ENCODE measurements around the gene IL33.
A peak's percentile ranks its signal among the peaks of the same experiment; 100 is the strongest.

The IL33 gene

DNA sequence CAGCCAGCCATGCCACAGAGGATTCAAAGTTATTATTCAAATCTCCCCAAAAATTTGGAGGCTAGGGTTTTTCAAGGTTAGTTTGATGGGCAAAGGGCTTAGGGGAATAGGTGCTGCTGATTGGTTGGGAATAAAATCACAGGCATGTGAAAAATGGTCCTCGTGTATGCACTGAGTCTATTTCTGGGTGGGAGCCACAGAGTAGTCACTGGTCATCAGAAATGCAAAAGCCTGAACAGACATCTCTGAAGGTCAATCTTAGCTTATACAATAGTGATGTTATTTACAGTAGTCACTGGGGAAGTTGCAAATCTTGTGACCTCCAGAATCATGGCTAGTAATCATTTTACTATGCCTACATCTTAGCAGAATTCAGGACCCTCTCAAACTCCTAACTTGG lies 1.3 kb downstream of the IL33 start:
- DNase-seq = no peak

DNA sequence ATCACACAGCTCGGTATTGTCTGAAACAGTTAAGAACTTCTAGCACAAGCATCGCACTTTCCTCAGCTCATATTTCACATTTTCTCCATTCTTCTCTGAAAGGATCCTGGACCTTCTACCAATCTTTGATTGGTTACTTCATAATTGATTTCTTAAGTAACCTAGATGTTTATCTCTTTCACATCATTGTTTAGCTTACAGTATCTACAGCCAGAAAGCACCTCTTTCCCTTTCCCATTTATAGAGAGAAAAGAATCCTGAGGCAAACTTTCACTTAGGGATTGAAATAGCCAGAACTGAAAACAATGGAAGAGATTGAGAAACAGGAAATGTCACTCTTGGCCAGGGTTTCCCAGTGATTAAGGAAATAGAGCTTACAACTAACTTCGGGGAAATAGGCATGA lies 2.5 kb downstream of the IL33 start:
- DNase-seq = no peak

DNA sequence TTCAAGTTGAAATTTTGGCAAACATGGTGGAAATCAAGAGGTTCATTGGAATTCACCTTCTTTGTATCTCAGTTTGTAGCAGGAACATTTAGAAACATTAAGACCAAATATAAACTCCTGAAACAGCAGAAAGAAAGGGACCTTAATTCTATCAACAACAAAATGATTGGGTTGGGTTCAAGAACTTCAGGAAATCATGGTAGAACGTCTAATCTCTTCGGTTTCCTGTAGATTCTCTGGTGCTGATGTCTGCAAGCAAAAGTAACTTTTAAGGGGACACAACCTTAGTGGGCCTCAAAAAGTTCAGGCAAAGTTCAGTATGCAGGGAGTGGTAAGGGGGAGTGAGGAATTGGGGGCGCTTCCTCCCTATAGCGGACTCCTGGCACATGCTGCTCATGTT lies 3.4 kb downstream of the IL33 start:
- no peak for DNase-seq

DNA sequence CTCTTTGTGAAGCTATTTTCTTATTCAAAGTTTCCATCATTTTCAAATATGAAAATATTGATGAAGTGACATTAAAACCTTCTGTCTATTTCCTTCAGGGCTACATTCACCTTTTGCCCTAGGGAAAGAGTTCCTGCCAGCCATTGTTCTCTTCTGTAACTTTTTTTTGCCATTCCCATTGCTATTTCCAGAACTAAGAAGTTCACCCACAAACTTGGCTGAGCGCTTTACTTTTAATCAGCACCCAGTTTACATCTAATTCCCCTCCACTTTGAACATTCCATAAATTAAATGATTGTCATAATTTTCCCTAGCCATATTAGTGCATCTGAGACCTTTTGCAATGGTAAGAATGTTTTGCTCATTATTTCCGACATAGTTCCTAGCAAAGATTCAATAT lies 4.4 kb downstream of the IL33 start:
- no peak for DNase-seq

DNA sequence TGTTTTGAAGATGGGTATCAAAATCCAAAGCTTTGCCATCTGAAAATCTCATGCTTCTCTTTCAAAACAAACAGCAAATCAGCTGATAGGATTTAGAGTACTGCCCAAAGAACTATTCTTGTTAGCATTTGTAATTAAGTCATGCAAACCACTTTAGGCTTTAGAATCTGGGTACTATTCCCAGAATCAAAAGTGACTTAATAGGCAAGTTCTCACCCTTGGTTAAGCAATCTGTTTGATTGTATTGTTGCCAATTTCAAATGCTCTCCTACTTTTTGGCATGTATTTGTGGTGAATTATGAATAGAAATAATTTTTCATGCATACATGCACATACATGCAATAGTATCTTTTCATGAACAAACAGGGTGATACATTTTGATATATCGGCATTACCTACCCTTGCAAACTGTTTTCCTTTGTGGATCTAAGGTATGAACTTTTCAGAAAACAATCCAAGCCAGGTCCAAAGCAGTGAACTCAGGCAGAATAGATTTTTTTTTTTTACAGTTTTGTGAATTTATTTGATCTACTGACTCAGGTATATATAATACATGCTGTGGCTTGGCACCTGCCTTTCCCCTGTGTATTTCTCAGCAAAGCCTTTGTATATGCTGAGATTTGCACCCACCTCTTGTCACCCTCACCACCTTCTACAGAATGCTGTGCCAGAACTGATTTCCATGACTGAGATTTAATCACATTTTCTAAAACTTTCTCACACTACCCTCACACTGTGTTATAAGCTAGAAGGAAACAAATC lies 9.0 kb downstream of the IL33 start:
- DNase-seq = no peak

DNA sequence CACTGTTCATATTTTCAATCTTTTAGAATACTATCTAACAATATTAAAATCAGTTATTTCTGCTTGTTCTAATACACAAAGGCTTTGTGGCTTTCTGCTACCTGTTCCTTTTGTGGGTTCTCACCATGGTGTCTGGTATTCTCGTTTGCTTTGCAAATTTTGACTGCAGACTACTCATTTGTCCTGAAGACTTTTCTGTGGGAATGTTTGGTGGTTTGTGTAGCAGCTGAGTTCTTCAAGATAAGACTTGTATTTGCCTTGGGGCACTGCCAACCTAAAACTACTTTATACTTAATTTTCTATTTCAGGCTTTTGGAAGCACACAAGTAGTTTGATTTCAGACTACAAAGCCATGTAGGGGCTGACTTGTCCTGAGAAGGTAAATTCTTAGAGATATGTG lies 11.1 kb downstream of the IL33 start:
- DNase-seq = no peak

DNA sequence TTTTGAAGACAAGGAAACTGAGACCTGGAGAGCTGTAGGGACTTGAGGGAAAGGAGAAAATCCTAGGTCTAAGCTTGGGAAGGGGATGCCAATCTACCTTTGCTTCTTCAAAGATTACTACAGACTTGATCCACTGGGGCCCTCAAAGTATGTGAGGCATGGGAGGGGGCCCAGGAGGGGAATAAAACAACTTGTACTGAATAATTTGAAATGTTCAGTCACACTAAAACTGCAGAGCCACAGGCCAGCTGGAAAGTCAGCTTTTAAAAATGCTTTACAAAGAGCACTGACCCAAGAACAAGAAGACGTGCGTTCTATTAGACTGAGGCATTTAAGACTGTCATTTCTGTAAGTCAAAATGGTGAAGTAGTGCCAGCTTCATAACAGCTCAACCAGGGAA lies 13.6 kb downstream of the IL33 start:
- DNase-seq = no peak

DNA sequence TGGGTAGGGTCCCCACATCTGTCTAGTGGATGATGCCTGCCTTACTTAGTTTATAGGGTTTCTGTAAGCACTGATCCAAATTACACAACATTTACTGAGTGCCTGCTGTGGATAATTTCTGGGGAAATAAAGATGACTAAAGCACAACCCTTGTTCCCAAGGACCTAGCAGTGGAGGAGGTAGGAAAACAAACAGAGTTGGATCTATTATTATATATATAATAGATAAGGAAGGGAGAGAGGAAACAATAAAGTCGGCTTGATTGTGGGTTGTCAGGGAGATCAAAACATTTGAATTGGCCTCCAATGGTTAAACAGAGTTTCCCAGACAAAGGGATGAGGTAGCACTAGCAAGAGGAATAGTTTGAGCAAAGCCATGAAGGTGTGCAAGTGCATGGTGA lies 14.0 kb downstream of the IL33 start:
- no peak for DNase-seq

DNA sequence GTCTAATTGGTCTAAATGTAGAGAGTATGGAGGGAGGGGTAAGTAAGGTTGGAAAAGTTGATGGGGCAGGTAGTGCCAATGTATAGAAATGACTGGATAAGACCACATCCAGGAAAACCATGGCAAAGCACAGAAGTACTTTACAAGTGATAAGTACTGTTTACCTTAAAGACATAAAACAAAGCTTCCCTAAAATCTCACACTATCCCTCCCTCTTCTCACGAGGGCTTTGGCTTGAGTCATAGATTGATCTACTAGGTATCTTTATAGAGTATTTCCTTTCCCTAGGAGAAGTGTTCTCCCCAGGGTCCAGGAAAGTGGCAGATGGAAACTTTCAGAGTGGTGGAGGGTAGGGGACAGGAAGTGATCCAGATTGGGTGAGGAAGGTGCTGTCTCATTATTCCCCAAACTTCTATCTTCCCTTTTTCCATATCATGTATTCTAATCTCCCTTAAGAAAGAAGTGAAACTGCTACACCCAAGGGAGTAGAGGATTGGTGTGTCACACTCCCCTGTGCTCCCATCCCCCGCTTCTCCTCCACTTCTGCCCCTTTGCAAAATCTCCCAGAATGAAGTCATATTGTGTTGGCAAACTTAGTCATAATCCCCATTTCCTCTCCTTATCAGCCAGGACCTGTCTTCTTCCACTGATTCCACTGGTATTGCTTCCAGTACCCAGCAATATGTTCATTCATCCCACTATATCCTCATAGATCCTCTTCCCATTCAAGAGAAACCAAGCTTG lies 14.6 kb downstream of the IL33 start:
- no peak for DNase-seq

DNA sequence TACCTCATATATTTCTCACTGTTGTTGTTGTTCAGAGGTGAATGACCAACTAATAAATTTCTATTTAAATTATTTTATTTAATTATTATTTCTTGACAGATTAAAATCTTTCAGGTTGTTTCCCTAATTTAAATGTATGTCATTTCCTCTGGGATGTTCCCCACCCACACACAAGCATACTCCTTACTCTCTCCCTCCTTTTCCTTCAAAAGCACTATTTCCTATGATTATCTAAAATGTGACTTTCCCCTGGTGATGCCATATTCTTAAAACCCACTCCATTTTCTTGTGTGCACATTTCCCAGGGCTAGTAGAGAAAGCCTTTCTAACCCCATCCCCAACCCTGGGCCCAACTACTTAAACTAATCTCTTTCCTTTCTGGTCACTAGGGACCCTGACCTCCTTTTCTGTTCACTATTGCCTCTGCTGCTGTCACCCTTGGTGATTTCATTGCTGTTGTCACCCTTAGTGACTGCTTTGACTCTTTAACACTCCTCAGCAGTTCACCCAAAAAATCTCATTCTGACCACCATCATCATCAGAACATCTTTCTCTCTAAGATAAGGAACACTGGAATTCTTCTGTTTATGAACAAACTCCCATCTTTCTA lies 16.8 kb downstream of the IL33 start:
- no peak for DNase-seq

DNA sequence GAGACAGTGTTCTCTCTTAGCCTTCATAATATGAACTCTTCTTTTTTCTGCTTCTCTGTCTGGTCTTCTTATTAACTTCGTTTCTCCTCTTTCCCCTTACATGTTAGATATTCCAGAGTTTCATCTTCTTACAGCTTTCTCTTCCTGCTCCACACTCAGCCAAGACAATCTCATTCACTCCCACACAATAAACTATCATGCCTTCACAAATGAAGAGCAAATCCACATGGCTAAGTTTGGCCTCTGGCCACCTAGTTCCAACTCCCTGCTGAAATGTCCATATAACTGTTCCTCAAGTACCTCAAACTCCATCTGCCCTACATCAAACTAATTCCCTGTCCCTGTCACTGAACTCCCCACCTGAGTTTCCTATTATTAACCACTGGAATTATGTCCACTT lies 18.4 kb downstream of the IL33 start:
- DNase-seq = no peak

DNA sequence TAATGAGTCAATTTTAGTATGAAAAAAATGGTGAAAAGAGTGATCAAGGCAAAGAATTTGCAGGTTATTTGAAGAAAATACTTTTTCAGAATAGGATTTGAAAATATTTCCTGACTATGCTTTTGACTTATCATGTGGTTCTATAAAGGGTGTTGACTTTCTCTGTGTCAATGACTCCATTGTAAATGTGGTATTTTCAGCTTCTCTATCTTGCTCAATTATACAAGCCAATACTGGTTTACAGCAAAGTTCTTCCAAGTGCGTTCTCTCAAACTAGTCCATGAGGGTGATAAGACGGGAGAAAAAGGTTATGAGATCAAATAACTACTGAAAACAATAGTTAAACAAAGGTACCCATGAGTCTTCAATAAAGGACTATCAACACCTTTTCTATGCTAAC lies 21.7 kb downstream of the IL33 start:
- DNase-seq = no peak

DNA sequence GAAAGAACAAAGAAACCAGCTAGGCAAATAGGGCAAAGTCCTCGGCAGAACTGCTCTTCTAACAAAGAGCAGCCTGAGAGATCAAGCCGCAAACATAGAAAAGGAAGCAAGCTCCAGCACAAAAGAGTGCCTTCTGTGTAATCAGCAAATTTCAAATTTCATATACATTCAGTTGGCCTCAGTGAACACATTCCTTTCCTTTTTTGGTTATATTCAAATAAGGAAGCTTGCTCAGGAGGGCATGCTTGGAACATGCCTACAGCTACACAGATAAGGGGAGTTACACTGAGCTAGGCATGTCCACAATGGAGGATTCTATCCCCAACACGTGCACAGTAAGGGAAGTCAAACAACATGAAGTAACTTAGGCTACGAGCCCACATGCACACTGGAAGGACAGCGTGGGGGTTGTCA lies 23.4 kb downstream of the IL33 start:
- no peak for DNase-seq

DNA sequence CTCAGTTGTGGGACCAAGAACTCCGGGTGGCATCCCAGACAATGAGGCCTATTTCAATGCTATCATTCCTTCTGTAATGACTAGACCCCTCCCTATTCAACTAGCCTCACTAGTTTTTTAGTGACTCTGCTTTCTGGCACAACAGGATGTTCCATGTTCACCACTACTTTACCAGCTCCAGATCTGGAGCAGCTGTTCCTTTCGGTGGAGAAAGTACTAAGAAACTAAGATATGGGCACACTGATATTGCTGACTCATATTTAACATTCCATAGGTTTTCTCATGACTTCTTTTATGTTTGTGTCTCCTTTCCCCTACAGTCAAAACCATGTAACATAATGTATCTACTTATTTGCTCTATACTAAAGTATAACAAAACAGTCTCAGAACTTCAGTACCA lies 24.1 kb downstream of the IL33 start:
- DNase-seq = no peak

DNA sequence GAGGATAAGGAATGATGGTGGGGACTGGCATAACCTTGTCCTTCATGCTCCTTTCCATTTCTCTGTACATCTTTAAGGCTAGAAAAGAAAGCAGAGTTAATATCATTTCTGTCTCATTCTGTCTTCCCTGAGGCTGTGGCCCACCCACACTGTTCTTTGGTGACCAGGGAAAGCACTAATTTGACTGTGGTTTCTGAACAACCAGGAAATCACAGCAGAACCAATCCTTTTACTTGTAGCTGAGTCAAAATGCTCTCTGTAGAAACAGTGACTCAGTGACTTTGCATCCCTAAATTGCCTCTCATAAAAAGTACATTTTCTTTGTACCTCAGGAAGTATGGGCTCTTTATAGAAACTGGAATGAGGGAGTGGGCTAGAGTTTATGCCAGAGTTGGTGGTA lies 28.1 kb downstream of the IL33 start:
- peak in 2 of 58 donors; percentile 1 to 13 for DNase-seq

DNA sequence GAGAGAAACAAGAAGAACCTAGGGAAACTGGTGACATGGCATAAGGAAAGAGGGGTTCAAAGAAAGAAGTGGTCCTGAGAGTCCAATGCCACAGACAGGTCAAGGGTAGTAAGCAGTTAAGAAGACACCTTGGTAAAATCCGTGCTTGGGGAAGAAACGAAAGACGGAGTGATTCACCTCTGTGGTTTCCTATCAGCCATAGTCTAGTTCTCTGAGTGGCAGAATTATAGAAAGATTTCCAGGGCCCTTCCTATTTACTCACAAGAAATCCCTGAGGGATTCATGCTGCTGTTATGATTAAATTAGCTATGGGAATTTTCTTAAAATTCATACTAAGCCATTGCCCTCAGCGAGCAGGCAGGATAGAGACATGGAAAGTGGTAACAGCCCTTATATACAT lies 31.7 kb downstream of the IL33 start:
- DNase-seq = no peak

DNA sequence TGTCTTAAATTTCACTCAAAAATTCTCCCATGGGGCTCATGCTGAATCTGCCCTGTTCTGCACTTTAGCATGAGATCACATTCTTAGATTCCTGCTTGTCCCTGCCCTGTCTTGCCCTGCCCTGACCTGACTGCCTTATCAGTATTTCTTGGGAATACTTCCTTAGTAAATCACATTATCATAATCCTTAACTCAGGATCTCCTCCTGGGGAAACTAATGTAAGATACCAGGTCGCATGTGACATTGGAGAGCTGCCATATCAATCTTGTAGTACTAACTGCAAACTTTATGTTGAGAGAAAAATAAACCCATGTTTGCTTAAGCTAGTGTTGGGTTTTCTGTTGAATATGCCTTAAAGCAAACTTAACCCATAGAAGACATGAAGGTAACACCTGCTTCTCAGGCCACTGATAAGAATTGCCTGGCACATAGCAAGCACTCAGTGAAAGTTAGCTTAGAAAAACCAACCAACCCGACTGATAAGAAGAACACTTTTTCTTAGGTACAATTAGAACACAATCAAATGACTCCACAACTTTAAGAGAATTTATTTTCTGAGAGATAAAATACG lies 53.3 kb downstream of the IL33 start:
- no peak for DNase-seq

DNA sequence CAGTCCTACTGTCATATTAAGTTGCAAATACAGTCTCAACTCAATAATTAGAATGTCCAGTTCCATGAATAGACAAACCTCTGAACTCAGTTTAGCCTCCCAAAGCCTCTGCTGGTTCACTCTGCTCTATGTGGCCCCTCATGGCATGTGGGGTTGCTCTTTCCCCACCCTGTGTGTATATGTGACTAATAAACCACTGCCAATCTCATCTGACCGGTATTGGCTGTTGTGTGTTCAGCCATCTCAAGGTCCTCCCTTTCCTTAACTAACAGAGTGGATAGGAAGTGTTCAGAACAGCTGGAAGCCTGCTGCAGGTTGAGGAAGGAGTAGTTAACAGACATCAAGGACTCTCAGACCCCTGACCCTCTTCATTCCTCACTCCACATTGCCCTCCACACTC lies 55.3 kb downstream of the IL33 start:
- DNase-seq = no peak

DNA sequence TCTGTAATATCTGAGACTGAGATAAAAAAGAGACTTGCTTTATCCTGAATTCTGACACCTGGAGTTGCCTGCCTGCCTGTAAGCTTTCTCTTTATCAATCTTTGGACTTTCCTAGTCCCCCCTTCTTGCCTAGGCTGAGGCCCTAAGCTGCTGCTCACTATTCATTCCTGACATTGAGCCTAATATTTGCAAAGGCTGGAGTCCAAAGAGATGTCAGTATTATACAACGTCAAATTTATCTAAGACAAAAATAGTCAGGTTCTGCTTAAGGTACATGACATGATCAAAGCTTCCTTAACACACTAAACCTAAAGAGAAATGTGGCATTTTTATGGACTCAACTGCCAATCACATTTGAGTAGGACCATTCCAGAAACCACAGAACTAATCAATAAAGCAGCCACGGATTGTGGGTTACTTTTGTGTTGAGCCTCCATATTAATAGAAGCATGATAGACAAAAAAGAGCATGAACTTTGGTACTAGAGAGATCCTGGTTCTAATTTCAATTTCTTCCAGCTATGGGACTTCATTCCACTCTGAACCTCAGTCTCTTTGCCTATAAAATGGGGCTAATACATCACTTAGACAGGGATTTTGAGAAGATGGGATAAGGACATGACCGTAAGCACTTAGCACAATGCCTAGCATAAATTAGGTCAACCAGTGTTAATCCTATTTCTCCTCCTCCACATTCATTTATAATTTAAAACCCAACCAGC lies 56.1 kb downstream of the IL33 start:
- no peak for DNase-seq

DNA sequence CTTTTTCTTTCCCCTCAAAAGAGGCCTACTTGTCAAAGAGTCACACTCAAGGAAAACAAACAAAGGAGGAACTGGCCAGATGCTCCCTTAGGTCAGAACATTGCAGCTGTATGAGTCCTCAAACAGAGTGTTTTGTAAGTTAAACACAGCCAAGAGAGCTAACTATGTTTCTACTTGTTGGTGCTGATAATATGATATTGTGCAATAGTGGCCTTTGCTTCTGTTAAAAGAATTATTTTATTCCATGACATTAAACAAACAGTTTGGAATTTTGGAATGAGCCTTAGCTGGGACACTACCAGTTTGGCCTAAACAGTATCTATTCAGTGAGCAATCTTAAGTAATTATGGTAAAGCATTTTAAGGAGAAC lies 56.6 kb downstream of the IL33 start:
- no peak for DNase-seq

DNA sequence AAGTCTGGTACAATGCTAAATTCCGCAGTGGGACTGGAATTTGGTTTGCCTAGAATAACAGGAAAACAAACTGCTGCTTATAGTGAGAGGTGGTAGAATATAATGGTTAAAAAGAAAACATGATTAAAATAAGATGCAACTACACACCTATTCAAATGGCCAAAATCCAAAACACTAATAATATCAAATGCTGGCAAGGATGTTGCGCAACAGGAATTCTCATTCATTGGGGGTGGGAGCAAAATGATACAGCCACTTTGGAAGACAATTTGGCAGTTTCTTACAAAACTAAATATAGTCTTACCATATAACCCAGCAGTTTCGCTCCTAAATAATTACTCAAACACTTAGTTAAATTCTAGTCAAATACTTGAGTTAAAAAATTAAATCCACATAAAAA lies 61.8 kb downstream of the IL33 start:
- no peak for DNase-seq

DNA sequence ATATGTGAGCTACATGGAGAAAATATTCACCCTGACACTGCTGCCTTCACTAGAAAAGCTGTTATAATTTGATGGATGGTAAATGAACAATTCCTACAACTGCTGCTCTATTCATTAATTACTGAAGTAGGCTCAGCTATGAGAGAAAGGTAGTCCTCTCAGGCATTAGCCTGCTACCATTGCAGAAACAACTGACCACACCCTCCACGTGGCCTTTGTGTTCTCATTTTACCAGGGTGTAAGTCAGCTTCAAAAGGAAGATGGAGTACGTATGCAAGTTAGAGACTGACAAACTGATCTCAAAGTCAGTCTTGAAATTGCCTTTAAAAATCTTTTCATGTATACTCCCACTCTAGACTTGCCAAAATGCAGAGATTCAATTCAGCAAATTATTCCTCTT lies 86.3 kb downstream of the IL33 start:
- DNase-seq = no peak

Data from anterior cingulate cortex (tissue), 58 donors.